ENCODE measurements around the gene PCDHB7.
"Not testable (repeated sequence)": the region's sequence is repeated elsewhere in the genome, so short reads cannot be mapped to it uniquely, and the experiment has no call there.

Gene PCDHB7

DNA sequence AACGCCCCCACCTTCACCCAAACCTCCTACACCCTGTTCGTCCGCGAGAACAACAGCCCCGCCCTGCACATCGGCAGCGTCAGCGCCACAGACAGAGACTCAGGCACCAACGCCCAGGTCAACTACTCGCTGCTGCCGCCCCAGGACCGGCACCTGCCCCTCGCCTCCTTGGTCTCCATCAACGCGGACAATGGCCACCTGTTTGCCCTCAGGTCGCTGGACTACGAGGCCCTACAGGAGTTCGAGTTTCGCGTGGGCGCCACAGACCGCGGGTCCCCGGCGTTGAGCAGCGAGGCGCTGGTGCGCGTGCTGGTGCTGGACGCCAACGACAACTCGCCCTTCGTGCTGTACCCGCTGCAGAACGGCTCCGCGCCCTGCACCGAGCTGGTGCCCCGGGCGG is 52.4 kb downstream of the PCDHB7 start:
- not testable (repeated sequence) for DNase-seq (ENCODE audit: low read depth in 2 of 2)

DNA sequence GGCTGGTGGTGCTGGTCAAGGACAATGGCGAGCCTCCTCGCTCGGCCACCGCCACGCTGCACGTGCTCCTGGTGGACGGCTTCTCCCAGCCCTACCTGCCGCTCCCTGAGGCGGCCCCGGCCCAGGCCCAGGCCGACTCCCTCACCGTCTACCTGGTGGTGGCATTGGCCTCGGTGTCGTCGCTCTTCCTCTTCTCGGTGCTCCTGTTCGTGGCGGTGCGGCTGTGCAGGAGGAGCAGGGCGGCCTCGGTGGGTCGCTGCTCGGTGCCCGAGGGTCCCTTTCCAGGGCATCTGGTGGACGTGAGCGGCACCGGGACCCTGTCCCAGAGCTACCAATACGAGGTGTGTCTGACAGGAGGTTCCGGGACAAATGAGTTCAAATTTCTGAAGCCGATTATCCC is 53.0 kb downstream of the PCDHB7 start:
- not testable (repeated sequence) for DNase-seq (ENCODE audit: low read depth in 2 of 2)
